NCI-H2029 treated with DMSO at 0.1 percent for 48 hours (cell line): ENCODE results near the gene DLG1.
"Not testable (repeated sequence)": the region's sequence is repeated elsewhere in the genome, so short reads cannot be mapped to it uniquely, and the experiment has no call there.

Experiments
- DNase-seq: peaks from one replicate; lab custom pipeline; 2025; lab: John Stamatoyannopoulos, UW

Gene DLG1

DNA sequence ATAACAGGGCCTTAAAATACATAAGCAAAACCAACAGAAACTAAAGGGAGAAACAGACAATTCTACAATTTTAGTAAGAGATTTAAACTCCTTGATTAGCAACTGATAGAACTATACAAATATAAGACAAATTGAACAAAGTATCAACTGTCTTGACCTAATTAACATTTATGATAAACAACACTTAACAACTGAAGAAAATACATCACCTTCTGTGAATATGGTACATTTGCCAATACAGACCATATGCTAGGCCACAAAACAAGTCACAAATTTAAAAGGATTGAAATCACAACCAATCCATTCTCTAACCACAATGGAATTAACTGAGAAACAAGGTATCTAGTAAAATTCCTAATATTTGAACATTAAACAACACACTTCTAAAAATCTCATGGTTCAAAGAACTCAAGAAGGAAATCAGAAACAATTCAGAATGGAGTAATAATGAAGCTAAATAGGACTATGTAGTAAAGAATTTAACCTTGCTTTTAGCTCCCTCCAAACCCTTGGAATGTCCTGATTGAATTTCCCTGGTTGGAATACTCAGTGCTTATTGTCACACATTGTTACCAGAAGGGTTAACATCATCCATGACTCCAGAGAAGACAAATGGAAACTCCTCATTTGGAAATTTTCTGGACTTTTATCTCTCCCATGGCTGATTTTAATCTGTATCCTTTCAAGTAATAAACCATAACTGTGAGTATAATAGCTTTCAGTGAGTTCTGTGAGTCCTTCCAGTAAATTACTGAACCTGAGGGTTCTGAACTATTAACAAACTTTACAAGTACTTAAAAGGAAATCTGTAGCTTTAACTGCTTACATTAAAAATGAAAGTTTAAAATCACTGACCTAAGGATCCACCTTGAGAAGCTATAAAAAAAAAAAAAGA, 88.8 kb downstream of the DLG1 start:
- no peak for DNase-seq

GRCh38 chr3:197206913-197207312, 91.5 kb downstream of the DLG1 start:
- DNase-seq: no peak

GRCh38 chr3:197205675-197206074, 92.7 kb downstream of the DLG1 start:
- DNase-seq: no peak

DNA sequence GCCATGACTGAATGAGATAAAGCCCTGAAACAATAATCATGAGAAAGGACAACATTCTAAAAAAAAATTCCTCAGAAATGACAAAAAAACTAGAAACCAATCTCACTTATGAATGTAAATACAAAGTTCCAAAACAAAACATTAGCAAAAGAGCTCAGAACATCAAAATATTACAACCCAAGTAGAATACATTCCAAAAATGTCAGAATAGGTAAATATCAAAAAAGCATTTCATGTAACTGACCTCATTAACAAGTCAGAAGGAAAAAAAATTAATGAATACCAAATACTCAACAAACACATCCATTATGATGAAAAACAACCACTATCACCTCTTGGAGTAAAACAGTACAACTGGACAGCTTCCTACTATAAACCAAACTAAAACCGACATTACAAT, 93.1 kb downstream of the DLG1 start:
- DNase-seq: no peak

GRCh38 chr3:197204736-197205135, 93.7 kb downstream of the DLG1 start:
- no peak for DNase-seq

DNA sequence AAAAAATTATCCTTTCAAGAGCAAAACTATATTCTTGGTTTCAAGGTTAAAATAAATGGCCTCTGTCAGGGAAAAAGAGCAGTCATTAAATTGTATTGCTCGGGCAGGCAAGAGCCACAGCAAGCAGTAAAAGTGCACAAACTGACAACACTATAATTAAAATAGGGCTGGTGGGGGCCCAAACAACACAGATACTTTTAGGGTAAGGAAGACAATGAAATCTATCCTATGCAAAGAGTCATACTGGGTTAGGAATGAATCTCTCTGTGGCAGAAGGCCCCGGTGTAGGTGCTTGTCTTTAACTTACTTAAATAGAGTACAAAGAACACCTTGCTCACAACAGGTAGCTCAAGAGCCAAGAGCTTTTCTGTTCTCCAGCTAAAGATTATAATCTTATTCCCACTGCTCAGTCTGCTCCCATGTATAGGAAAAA, 94.7 kb downstream of the DLG1 start:
- DNase-seq: no peak

DNA sequence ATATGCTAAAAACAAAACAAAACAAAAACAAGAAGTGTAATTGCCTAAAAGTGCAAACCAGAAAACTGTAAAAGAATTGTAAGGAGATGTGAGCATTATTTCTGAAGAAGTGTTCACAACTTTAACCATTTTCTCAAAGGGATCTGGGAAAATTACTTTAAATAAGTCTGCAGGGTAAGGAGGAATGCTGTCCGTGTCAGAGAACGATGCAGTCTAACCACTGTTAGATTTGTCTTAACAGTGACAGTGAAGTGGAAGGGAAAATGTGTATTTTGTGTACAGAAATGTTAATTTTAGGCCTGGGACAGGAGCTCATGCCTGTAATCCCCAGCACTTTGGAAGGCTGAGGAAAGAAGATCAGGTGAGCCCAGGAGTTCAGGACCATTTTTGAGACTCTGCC, 95.7 kb downstream of the DLG1 start:
- no peak for DNase-seq

- no peak for DNase-seq
Observed at GRCh38 chr3:197201791-197202452, 96.5 kb downstream of the DLG1 start.

- not testable (repeated sequence) for DNase-seq
Observed at GRCh38 chr3:197200856-197201255, 97.6 kb downstream of the DLG1 start.

GRCh38 chr3:197197334-197197733, 101.1 kb downstream of the DLG1 start:
- no peak for DNase-seq

GRCh38 chr3:197196192-197196591, 102.2 kb downstream of the DLG1 start:
- DNase-seq: no peak

DNA sequence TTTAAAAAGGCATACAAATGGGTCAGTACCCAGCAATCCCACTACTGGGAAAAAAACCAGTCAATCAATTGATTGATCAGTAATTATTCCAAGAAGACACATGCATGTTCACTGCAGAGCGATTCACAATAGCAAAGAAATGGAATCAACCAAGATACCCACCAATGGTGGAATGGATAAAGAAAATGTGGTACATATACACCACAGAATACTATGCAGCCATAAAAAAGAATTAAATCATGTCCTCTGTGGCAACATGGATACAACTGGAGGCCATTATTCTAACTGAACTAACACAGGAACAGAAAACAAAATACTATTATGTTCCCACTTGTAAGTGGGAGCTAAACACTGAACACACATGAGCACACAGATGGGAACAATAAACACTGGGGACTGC, 103.1 kb downstream of the DLG1 start:
- DNase-seq: no peak

DNA sequence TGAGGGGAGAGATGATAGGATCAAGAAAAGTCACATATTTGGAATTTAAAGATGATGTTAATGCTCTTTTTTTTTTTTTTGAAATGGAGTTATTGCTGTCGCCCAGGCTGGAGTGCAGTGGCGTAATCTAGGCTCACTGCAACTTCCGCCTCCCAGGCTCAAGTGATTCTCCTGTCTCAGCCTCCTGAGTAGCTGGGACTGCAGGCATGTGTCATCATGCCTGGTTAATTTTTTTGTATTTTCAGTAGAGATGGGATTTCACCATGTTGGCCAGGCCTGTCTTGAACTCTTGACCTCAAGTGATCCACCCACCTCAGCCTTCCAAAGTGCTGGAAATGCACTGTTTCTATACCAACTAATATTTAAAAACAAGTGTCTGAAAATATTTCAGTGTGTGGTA, 104.7 kb downstream of the DLG1 start:
- DNase-seq: not testable (repeated sequence)

DNA sequence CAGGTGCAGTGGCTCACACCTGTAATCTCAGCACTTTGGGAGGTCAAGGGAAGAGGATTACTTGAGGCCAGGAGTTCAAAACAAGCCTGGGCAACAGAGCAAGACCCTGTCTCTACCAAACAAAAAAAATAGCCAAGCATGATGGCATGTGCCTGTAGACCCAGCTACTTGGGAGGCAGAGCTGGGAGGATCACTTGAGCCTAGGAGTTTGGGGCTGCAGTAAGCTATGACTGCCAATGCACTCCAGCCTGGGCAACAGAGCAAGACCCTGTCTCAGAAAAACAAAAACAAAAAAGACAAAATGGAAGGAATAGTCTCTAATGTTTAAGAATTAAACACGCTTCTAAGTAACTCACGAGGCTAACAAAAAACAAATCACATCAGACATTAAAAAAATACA, 106.5 kb downstream of the DLG1 start:
- no peak for DNase-seq

- no peak for DNase-seq
Observed at GRCh38 chr3:197189623-197190022, 108.8 kb downstream of the DLG1 start.

DNA sequence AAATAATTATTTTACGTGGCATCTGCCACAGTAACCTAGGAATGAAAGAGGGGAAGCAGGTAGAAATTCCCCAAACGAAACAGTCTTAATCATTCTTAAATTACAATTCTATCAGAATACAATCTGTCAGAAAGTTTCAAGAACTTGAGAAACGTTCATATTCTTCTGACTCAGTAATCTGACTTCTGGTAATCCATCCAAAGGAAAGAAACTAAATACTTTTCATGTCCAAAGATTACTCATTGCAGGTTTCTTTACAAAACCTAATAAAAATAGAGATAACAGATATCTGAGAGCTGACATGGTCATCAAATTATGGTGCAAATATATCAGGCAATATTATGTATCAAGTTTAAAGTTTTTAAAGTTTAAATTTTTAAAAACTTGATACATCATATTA, 109.4 kb downstream of the DLG1 start:
- DNase-seq: no peak

GRCh38 chr3:197186887-197187588, 111.4 kb downstream of the DLG1 start:
- peak; percentile 66 for DNase-seq

GRCh38 chr3:197183582-197183981, 114.8 kb downstream of the DLG1 start:
- no peak for DNase-seq

DNA sequence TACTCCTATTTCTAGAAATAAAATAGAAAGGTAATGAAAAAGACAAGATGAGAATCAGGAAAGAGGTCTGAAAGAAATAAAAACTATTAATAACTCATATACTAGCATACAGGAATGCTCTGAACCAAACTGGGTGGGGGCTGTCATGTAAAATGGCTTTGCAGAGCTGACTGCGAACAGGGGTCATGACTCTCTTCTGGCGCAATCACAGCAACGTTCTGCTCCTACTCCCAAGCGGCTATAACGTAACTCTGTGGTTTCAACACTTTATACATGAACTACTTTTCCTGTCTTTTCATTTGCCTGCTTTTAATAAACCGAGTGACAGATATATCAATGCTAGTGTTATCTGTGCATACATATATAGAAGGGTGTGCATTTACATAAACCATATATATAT, 116.7 kb downstream of the DLG1 start:
- no peak for DNase-seq

- no peak for DNase-seq
Observed at GRCh38 chr3:197178998-197179397, 119.4 kb downstream of the DLG1 start.

DNA sequence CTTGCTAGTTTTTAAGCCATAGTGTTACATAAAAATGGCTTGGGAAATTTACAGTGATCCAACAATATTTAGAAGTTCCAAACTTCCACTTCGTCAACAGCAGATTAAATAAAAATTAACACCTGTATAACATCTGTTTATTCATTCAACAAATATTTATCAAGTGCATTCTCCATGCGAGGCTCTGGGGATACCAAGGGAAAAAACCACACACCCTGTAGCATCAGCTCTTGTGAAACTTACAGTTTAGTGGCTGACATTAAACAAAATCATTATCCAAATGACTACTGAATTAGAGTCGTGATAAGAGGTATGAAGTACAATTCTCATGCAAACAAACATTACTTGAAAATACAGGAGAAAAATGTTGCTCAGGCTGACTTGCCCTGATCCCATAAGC, 122.9 kb downstream of the DLG1 start:
- DNase-seq: no peak

DNA sequence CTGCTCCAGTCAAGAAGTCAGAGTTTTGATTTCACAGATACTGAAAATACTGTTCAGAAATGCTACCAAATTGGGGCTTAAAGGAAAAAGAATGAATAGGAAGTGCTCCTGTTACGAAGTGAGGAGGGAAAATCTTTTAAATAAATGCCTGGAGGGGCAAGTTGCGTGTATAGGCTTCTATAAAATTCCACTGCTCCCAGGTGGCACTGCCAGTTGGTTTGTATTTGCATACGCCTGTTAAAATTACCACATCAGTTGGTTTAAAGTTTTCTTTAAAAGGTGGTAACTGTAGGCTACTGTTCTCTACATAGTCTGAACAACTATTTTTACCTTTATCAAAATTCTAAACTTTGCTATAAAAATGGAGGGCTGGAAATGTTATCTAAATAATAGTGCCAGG, 123.5 kb downstream of the DLG1 start:
- DNase-seq: no peak

- DNase-seq: no peak
Observed at GRCh38 chr3:197173620-197174019, 124.8 kb downstream of the DLG1 start.
